IMR-90 (cell line): Measurements from ENCODE around the gene DBNDD2. TPM values are rescaled to one million over a fixed set of nuclear protein-coding genes. Genes with fewer than 3 reads are reported as not detected.
A peak's percentile ranks its signal among the peaks of the same experiment; 100 is the strongest.

Experiments
- ATAC-seq: fragments of 200-7000 bp; cut with Tn5 transposase; 2 replicates; pipeline ENCODE4 v1.9.1; 2020; ENCODE audit warnings: low read depth, mild to moderate bottlenecking, moderate library complexity
- BruUV-seq: library from RNA; stranded (reverse); fragments of 400-500 nt; replicated peaks from 2 replicates; lab custom pipeline; 2021; lab: Mats Ljungman, UMichigan
- CTCF ChIA-PET: fragments of 300-600 bp; formaldehyde crosslinking; extraction: SDS; loops from one replicate; lab custom pipeline; 2021; ENCODE audit warnings: antibody characterized with exemption; lab: Yijun Ruan, JAX
- POLR2A ChIA-PET: fragments of 300-600 bp; sonication (Branson Sonifier 250); formaldehyde crosslinking; loops from one replicate; lab custom pipeline; 2022; ENCODE audit warnings: antibody characterized with exemption; ENCODE audit not compliant: unreplicated experiment; lab: Charles Lee
- DNase-seq: peaks from one replicate; pipeline ENCODE4 v3.0.0; 2013
- H2AFZ ChIP-seq: replicated peaks from 2 replicates; pipeline ENCODE3; 2013; ENCODE audit warnings: low read length, mild to moderate bottlenecking; ENCODE audit not compliant: poor library complexity
- H2AK5ac ChIP-seq: 2 replicates; pipeline ENCODE4 v1.6.1; 2013; ENCODE audit warnings: low read depth, low read length, inconsistent platforms
- H2AK9ac ChIP-seq: replicated peaks from 2 replicates; pipeline ENCODE3; 2013; ENCODE audit warnings: mild to moderate bottlenecking, low read depth, low read length, moderate library complexity; ENCODE audit not compliant: poor library complexity
- H2BK120ac ChIP-seq: 2 replicates; pipeline ENCODE4 v1.6.1; 2013; ENCODE audit warnings: low read depth, low read length, inconsistent platforms
- H2BK15ac ChIP-seq: 3 replicates; pipeline ENCODE4 v1.6.1; 2013; ENCODE audit warnings: low read depth, low read length, inconsistent platforms
- H2BK20ac ChIP-seq: 2 replicates; pipeline ENCODE4 v1.6.1; 2013; ENCODE audit warnings: low read depth, mild to moderate bottlenecking, inconsistent platforms, low read length, moderate library complexity
- H2BK5ac ChIP-seq: 2 replicates; pipeline ENCODE4 v1.6.1; 2013; ENCODE audit warnings: mild to moderate bottlenecking, low read depth, low read length, inconsistent platforms; ENCODE audit not compliant: poor library complexity, severe bottlenecking
- H3K14ac ChIP-seq: replicated peaks from 2 replicates; pipeline ENCODE4 v1.6.1; 2013; ENCODE audit warnings: low read depth, low read length, inconsistent platforms
- H3K18ac ChIP-seq: 2 replicates; pipeline ENCODE4 v1.6.1; 2013; ENCODE audit warnings: low read depth, low read length, control low read depth
- H3K23ac ChIP-seq: 2 replicates; pipeline ENCODE4 v1.6.1; 2013; ENCODE audit warnings: low read depth, low read length, inconsistent platforms
- H3K27ac ChIP-seq: 2 replicates; pipeline ENCODE4 v1.5.1; 2013; ENCODE audit warnings: mild to moderate bottlenecking, control low read depth, low read length; ENCODE audit not compliant: insufficient read depth
- H3K27me3 ChIP-seq: 2 replicates; pipeline ENCODE4 v1.6.1; 2013; ENCODE audit warnings: low read length; ENCODE audit not compliant: control insufficient read depth, insufficient read depth
- H3K36me3 ChIP-seq: 2 replicates; pipeline ENCODE4 v1.6.1; 2013; ENCODE audit warnings: low read length, mixed read lengths; ENCODE audit not compliant: control insufficient read depth, insufficient read depth
- H3K4ac ChIP-seq: 2 replicates; pipeline ENCODE4 v1.6.1; 2013; ENCODE audit warnings: low read depth, low read length, inconsistent platforms
- H3K4me1 ChIP-seq: 2 replicates; pipeline ENCODE4 v1.6.1; 2013; ENCODE audit warnings: low read length, mixed read lengths; ENCODE audit not compliant: control insufficient read depth, insufficient read depth
- H3K4me2 ChIP-seq: 2 replicates; pipeline ENCODE4 v1.6.1; 2013; ENCODE audit warnings: low read depth, mild to moderate bottlenecking, control low read depth, low read length, moderate library complexity
- H3K4me3 ChIP-seq: 2 replicates; pipeline ENCODE4 v1.5.1; 2013; ENCODE audit warnings: low read depth, mild to moderate bottlenecking, control low read depth, low read length, moderate library complexity; ENCODE audit not compliant: insufficient read depth
- H3K56ac ChIP-seq: 2 replicates; pipeline ENCODE4 v1.6.1; 2013; ENCODE audit warnings: low read length, inconsistent platforms; ENCODE audit not compliant: insufficient read depth; ENCODE audit errors: extremely low read depth
- H3K79me1 ChIP-seq, 2 experiments: 2 replicates each; pipeline ENCODE4 v1.6.1; 2013; ENCODE audit warnings: low read length in 2 of 2, inconsistent platforms in 1 of 2, low read depth in 1 of 2
- H3K9ac ChIP-seq: 2 replicates; pipeline ENCODE4 v1.6.1; 2013; ENCODE audit warnings: low read depth, low read length, control low read depth
- H3K9me1 ChIP-seq: 2 replicates; pipeline ENCODE4 v1.6.1; 2013; ENCODE audit warnings: low read length, inconsistent platforms; ENCODE audit not compliant: insufficient read depth
- H3K9me3 ChIP-seq: 2 replicates; pipeline ENCODE4 v1.6.1; 2013; ENCODE audit warnings: low read length; ENCODE audit not compliant: control insufficient read depth, insufficient read depth
- H4K20me1 ChIP-seq: 2 replicates; pipeline ENCODE4 v1.6.1; 2013; ENCODE audit warnings: low read length, inconsistent platforms; ENCODE audit not compliant: insufficient read depth
- H4K5ac ChIP-seq: 2 replicates; pipeline ENCODE4 v1.6.1; 2013; ENCODE audit warnings: mild to moderate bottlenecking, low read depth, low read length, control low read depth
- H4K8ac ChIP-seq, 2 experiments: 2 replicates each; pipeline ENCODE4 v1.6.1; 2013; ENCODE audit warnings: low read depth in 2 of 2, low read length in 2 of 2, control low read depth in 1 of 2, inconsistent platforms in 1 of 2
- H4K91ac ChIP-seq: 2 replicates; pipeline ENCODE4 v1.6.1; 2013; ENCODE audit warnings: low read depth, low read length, inconsistent platforms; ENCODE audit not compliant: insufficient read depth
- BHLHE40 ChIP-seq: fragments of 150-350 bp; IDR thresholded peaks from 2 replicates; pipeline ENCODE4 v1.6.1; 2016; ENCODE audit warnings: mild to moderate bottlenecking, low read depth, low read length
- CEBPB ChIP-seq: IDR thresholded peaks from 2 replicates; pipeline ENCODE4 v1.6.1; 2012; ENCODE audit warnings: low read depth, low read length, improper control_type of control experiment
- CTCF ChIP-seq: conservative IDR thresholded peaks from 2 replicates; pipeline ENCODE4 v1.5.1; 2012; ENCODE audit warnings: mild to moderate bottlenecking, low read depth, low read length, improper control_type of control experiment
- ELK1 ChIP-seq: fragments of 150-350 bp; IDR thresholded peaks from 2 replicates; pipeline ENCODE4 v1.6.1; 2016; ENCODE audit warnings: low read depth, mild to moderate bottlenecking, low read length, moderate library complexity, borderline replicate concordance
- FOS ChIP-seq: fragments of 150-350 bp; IDR thresholded peaks from 2 replicates; pipeline ENCODE4 v1.6.1; 2016; ENCODE audit warnings: low read depth, low read length
- NFE2L2 ChIP-seq: fragments of 150-350 bp; IDR thresholded peaks from 2 replicates; pipeline ENCODE4 v1.6.1; 2016; ENCODE audit warnings: low read depth, mild to moderate bottlenecking, low read length
- POLR2A ChIP-seq: IDR thresholded peaks from 2 replicates; pipeline ENCODE4 v1.6.1; 2012; ENCODE audit warnings: mild to moderate bottlenecking, low read depth, low read length
- RFX5 ChIP-seq: IDR thresholded peaks from 2 replicates; pipeline ENCODE4 v1.8.0; 2012; ENCODE audit warnings: low read depth, mild to moderate bottlenecking, low read length, moderate library complexity
- USF2 ChIP-seq: fragments of 150-350 bp; IDR thresholded peaks from 2 replicates; pipeline ENCODE4 v1.6.1; 2017; ENCODE audit warnings: mild to moderate bottlenecking, antibody characterized with exemption, low read length, low read depth
- WGBS, 2 experiments: methylation state at CpG; one replicate each; pipeline versions ENCODE4 v1.1.5 to v1.1.7; 2013; ENCODE audit warnings: missing lambda C conversion rate in 2 of 2; ENCODE audit not compliant: insufficient read length in 1 of 2; ENCODE audit errors: extremely low coverage in 2 of 2; 5-methylcytosine and 5-hydroxymethylcytosine counted together
- dilution Hi-C: fragments of 300-500 bp; cut with HindIII; formaldehyde crosslinking; loops from one replicate; pipeline ENCODE4 v1.14.3; 2018; ENCODE audit warnings: low sequenced_read_pairs; ENCODE audit not compliant: unreplicated experiment
- in situ Hi-C: fragments of 300-500 bp; cut with MboI; formaldehyde crosslinking; loops from 3 replicates; pipeline ENCODE4 v1.14.3; 2019; ENCODE audit warnings: low sequenced_read_pairs, inconsistent platforms, mixed read lengths
- intact Hi-C: fragments of 100-400 bp; cut with micrococcal nuclease; formaldehyde crosslinking; loops from 2 replicates; pipeline ENCODE4 v1.10.0; 2022
- polyA plus RNA-seq, 3 experiments: library from polyadenylated mRNA; depleted of rRNA; stranded (reverse); fragments of >200 nt; gene quantifications; 2 replicates each; pipeline ENCODE4 v1.2.3, GENCODE V29; 2012; ENCODE audit warnings: low replicate concordance in 1 of 3
- total RNA-seq: library from RNA; depleted of rRNA; stranded (reverse); fragments of >200 nt; gene quantifications from 2 replicates; pipeline ENCODE4 v1.2.3, GENCODE V29; 2012

Gene DBNDD2
- total and polyA plus RNA-seq, 2 of the 4 experiments (the other 2 are of a cell fraction): 1.3 to 9.3 TPM

GRCh38 chr20:45429618-45430017, 21.5 kb downstream of the DBNDD2 start:
- Histone ChIP-seq H3K18ac (no peak overlapping the region), H4K20me1 (no peaks in the 10 kb centered on the region), H3K27me3 (no peaks in the 10 kb centered on the region), H2BK5ac (no peak overlapping the region), H3K9me3 (no peaks in the 10 kb centered on the region), H4K91ac (no peak overlapping the region), H2BK15ac (no peak overlapping the region), H2BK20ac (no peak overlapping the region), H4K8ac (no peak overlapping the region), H2BK120ac (no peak overlapping the region), H3K36me3 (peaks cover 12% of the 10 kb centered on the region; the same call in 1 of the 2 replicates), H3K23ac (no peak overlapping the region), H3K14ac (no peak overlapping the region), H3K27ac (no peak overlapping the region), H3K79me1 (no peaks in the 10 kb centered on the region), H3K56ac (no peak overlapping the region), H3K4me1 (no peaks in the 10 kb centered on the region), H3K4me2 (no peak overlapping the region), H2AK5ac (no peak overlapping the region), H3K4me3 (no peak overlapping the region), H2AFZ (no peak overlapping the region), H3K4ac (no peak overlapping the region), H3K9ac (no peak overlapping the region), H3K9me1 (no peaks in the 10 kb centered on the region; the same call in 1 of the 2 replicates), H4K5ac (no peak overlapping the region), H2AK9ac (peak overlapping the region; percentile 46)
- in situ Hi-C loops (no loop called here), intact Hi-C loops (loop anchor here (10.0 kb wide), 1 partner anchor 345 kb away; no protein-coding TSS in a partner anchor), dilution Hi-C loops (no loop called here)
- CTCF ChIA-PET: interaction anchor here (0.8 kb wide), 1 partner anchor 56 kb away, joined by 3 read pairs; no protein-coding TSS in a partner anchor
- WGBS, 2 experiments: no CpG with 5 or more reads among the region's 2 CpGs
- POLR2A ChIA-PET: no interaction called here
- TF ChIP-seq USF2: no peak
- no peak for TF ChIP-seq RFX5
- no peak for TF ChIP-seq CTCF
- no peak for TF ChIP-seq CEBPB
- TF ChIP-seq ELK1: no peak
- TF ChIP-seq POLR2A: no peak
- no peak for TF ChIP-seq BHLHE40
- TF ChIP-seq NFE2L2: no peak
- no peak for TF ChIP-seq FOS
- DNase-seq (no peak), ATAC-seq (no peak)
- BruUV-seq: no TSS peak
